Left ventricle myocardium superior (tissue), 1 donor: ENCODE measurements around the gene ASB16. TPM values are rescaled to one million over a fixed set of nuclear protein-coding genes. Genes with fewer than 3 reads are reported as not detected.

ENCODE experiments used
- ATAC-seq: fragments of 200-7000 bp; cut with Tn5 transposase; one replicate; pipeline ENCODE4 v1.9.1; 2020; ENCODE audit warnings: mild to moderate bottlenecking, moderate library complexity
- DNase-seq: peaks from one replicate; pipeline ENCODE4 v3.0.0-alpha.2; 2020
- intact Hi-C: fragments of 100-400 bp; cut with micrococcal nuclease; formaldehyde crosslinking; loops from one replicate; pipeline ENCODE4 v1.11.0; 2022
- total RNA-seq: library from RNA; stranded (reverse); fragmentation: NEBNext Ultra II Directional; extraction: Animal tissue kit (Norgen Biotek cat#: 25700); gene quantifications from one replicate; pipeline ENCODE4 v1.2.1, GENCODE V29; 2021
- donor health status: DM: no; HTN: yes; CAD: no; lungs with severe emphysema.

Gene ASB16
- total RNA-seq, 1 donor from 2014 or later: 17.0 TPM

GRCh38 chr17:44202756-44203155 lies 32.3 kb downstream of the ASB16 start:
- DNase-seq: no peak
- no peak for ATAC-seq
- intact Hi-C loops: no loop called here

- no peak for ATAC-seq
- intact Hi-C loops: no loop called here
- DNase-seq: no peak
Observed at GRCh38 chr17:44203731-44204440, 33.4 kb downstream of the ASB16 start.

- ATAC-seq: no peak
- intact Hi-C loops: no loop called here
- DNase-seq: no peak
Observed at GRCh38 chr17:44204441-44204882, 34.0 kb downstream of the ASB16 start.

GRCh38 chr17:44205962-44206824 lies 35.7 kb downstream of the ASB16 start:
- intact Hi-C loops: no loop called here
- ATAC-seq: no peak
- no peak for DNase-seq

GRCh38 chr17:44206825-44207155 lies 36.3 kb downstream of the ASB16 start:
- DNase-seq: no peak
- intact Hi-C loops: no loop called here
- ATAC-seq: no peak

GRCh38 chr17:44207319-44207718 lies 36.8 kb downstream of the ASB16 start:
- intact Hi-C loops: no loop called here
- ATAC-seq (no peak), DNase-seq (no peak)

GRCh38 chr17:44207743-44208142 lies 37.2 kb downstream of the ASB16 start:
- ATAC-seq (no peak), DNase-seq (no peak)
- intact Hi-C loops: no loop called here

- intact Hi-C loops: no loop called here
- ATAC-seq (no peak), DNase-seq (no peak)
Observed at GRCh38 chr17:44209786-44210341, 39.4 kb downstream of the ASB16 start.

- DNase-seq (peak; percentile 94), ATAC-seq (peak; percentile 93)
- intact Hi-C loops: no loop called here
Observed at GRCh38 chr17:44210342-44211192, 40.1 kb downstream of the ASB16 start.

- no peak for ATAC-seq
- intact Hi-C loops: no loop called here
- no peak for DNase-seq
Observed at GRCh38 chr17:44211281-44212265, 41.1 kb downstream of the ASB16 start.

- intact Hi-C loops: no loop called here
- no peak for ATAC-seq
- no peak for DNase-seq
Observed at GRCh38 chr17:44212507-44213402, 42.3 kb downstream of the ASB16 start.

- no peak for ATAC-seq
- intact Hi-C loops: no loop called here
- no peak for DNase-seq
Observed at GRCh38 chr17:44213403-44214229, 43.1 kb downstream of the ASB16 start.

GRCh38 chr17:44214230-44214494 lies 43.7 kb downstream of the ASB16 start:
- DNase-seq (no peak), ATAC-seq (no peak)
- intact Hi-C loops: no loop called here

- no peak for ATAC-seq
- intact Hi-C loops: loop anchor here (5.0 kb wide), 1 partner anchor 112 kb away; no protein-coding TSS in a partner anchor
- DNase-seq: no peak
Observed at GRCh38 chr17:44214896-44215295, 44.4 kb downstream of the ASB16 start.

- intact Hi-C loops: loop anchor here (5.0 kb wide), 1 partner anchor 111 kb away; no protein-coding TSS in a partner anchor
- ATAC-seq: no peak
Observed at GRCh38 chr17:44216173-44216572, 45.7 kb downstream of the ASB16 start.

GRCh38 chr17:44216694-44217093 lies 46.2 kb downstream of the ASB16 start:
- no peak for ATAC-seq
- no peak for DNase-seq
- intact Hi-C loops: loop anchor here (5.0 kb wide), 1 partner anchor 111 kb away; no protein-coding TSS in a partner anchor

More at GRCh38 chr17:44216173-44216572, 45.7 kb downstream of the ASB16 start:
- no peak for DNase-seq
